Measurements from ENCODE around the gene CELSR1. TPM values are rescaled to one million over a fixed set of nuclear protein-coding genes. Genes with fewer than 3 reads are reported as not detected.
A peak's percentile ranks its signal among the peaks of the same experiment; 100 is the strongest.
"Not testable (repeated sequence)": the region's sequence is repeated elsewhere in the genome, so short reads cannot be mapped to it uniquely, and the experiment has no call there.

Gene CELSR1
- total RNA-seq, 1 donor from 2014 or later = 5.1 TPM

- peaks cover 7% of the 10 kb centered on the region for H3K4me1 Mint-ChIP-seq
- no peak overlapping the region for H3K4me3 Mint-ChIP-seq
- no peak overlapping the region for H3K27ac Mint-ChIP-seq (ENCODE audit: unreplicated experiment)
- H3K27me3 Mint-ChIP-seq (ENCODE audit: low read depth) = peaks cover 16% of the 10 kb centered on the region
- H3K36me3 Mint-ChIP-seq (ENCODE audit: low read depth) = no peaks in the 10 kb centered on the region
- peaks cover 3% of the 10 kb centered on the region for H3K9me3 Mint-ChIP-seq
- TF ChIP-seq CTCF (conservative IDR thresholded peaks at IDR 0.05) = no peak
- DNase-seq (ENCODE audit: low read depth, low spot score) = no peak
Measured at GRCh38 chr22:46473021-46473779, 64.2 kb downstream of the CELSR1 start.

- Mint-ChIP-seq H3K36me3 (ENCODE audit: low read depth) (no peaks in the 10 kb centered on the region), H3K4me1 (peaks cover 7% of the 10 kb centered on the region), H3K4me3 (no peak overlapping the region), H3K27ac (ENCODE audit: unreplicated experiment) (no peak overlapping the region), H3K27me3 (ENCODE audit: low read depth) (peaks cover 16% of the 10 kb centered on the region), H3K9me3 (peaks cover 3% of the 10 kb centered on the region)
- TF ChIP-seq CTCF (conservative IDR thresholded peaks at IDR 0.05) = no peak
- DNase-seq (ENCODE audit: low read depth, low spot score) = no peak
Measured at GRCh38 chr22:46472722-46473016, 64.8 kb downstream of the CELSR1 start.

- H3K9me3 Mint-ChIP-seq = peaks cover 3% of the 10 kb centered on the region
- no peaks in the 10 kb centered on the region for H3K36me3 Mint-ChIP-seq (ENCODE audit: low read depth)
- peaks cover 7% of the 10 kb centered on the region for H3K4me1 Mint-ChIP-seq
- TF ChIP-seq CTCF (conservative IDR thresholded peaks at IDR 0.05) = no peak
- no peak for DNase-seq (ENCODE audit: low read depth, low spot score)
- no peak overlapping the region for H3K4me3 Mint-ChIP-seq
- peaks cover 16% of the 10 kb centered on the region for H3K27me3 Mint-ChIP-seq (ENCODE audit: low read depth)
- peak overlapping the region; percentile 43 for H3K27ac Mint-ChIP-seq (ENCODE audit: unreplicated experiment)
Measured at GRCh38 chr22:46471901-46472721, 65.3 kb downstream of the CELSR1 start.

- peak overlapping the region; percentile 43 for H3K27ac Mint-ChIP-seq (ENCODE audit: unreplicated experiment)
- H3K36me3 Mint-ChIP-seq (ENCODE audit: low read depth); H3K9me3 Mint-ChIP-seq; DNase-seq (ENCODE audit: low read depth, low spot score); H3K4me1 Mint-ChIP-seq; H3K4me3 Mint-ChIP-seq: not testable (repeated sequence)
- H3K27me3 Mint-ChIP-seq (ENCODE audit: low read depth) = peaks cover 16% of the 10 kb centered on the region
Measured at GRCh38 chr22:46471330-46471729, 66.1 kb downstream of the CELSR1 start.

- no peak for TF ChIP-seq CTCF (conservative IDR thresholded peaks at IDR 0.05)
- Mint-ChIP-seq H3K27ac (ENCODE audit: unreplicated experiment) (no peak overlapping the region), H3K4me3 (no peak overlapping the region), H3K9me3 (no peaks in the 10 kb centered on the region), H3K27me3 (ENCODE audit: low read depth) (peaks cover 16% of the 10 kb centered on the region), H3K4me1 (peaks cover 7% of the 10 kb centered on the region), H3K36me3 (ENCODE audit: low read depth) (no peaks in the 10 kb centered on the region)
- DNase-seq (ENCODE audit: low read depth, low spot score) = no peak
Measured at GRCh38 chr22:46469711-46470110, 67.7 kb downstream of the CELSR1 start.

- Mint-ChIP-seq H3K27ac (ENCODE audit: unreplicated experiment) (no peak overlapping the region), H3K4me3 (no peak overlapping the region), H3K4me1 (peaks cover 3% of the 10 kb centered on the region), H3K9me3 (no peaks in the 10 kb centered on the region), H3K36me3 (ENCODE audit: low read depth) (no peaks in the 10 kb centered on the region), H3K27me3 (ENCODE audit: low read depth) (peaks cover 9% of the 10 kb centered on the region)
- no peak for TF ChIP-seq CTCF (conservative IDR thresholded peaks at IDR 0.05)
- DNase-seq (ENCODE audit: low read depth, low spot score) = no peak
Measured at GRCh38 chr22:46467006-46467405, 70.4 kb downstream of the CELSR1 start.

Measured in neural crest cell (in vitro differentiated cells).